Loucy (cell line): Measurements from ENCODE around the gene TRMT10B.

ENCODE experiments used
- EZH2phosphoT487 ChIP-seq: fragments of 200-600 bp; IDR thresholded peaks from 2 replicates; pipeline ENCODE4 v1.6.1; 2018; ENCODE audit warnings: antibody characterized with exemption, mild to moderate bottlenecking, moderate library complexity, borderline replicate concordance
- TF ChIP-seq, protein P1 (sequence below): fragments of 200-600 bp; sonication (generic); conservative IDR thresholded peaks from 2 replicates; pipeline ENCODE4 v1.5.1; 2014; ENCODE audit warnings: mild to moderate bottlenecking, antibody characterized with exemption, low read length

DNA sequence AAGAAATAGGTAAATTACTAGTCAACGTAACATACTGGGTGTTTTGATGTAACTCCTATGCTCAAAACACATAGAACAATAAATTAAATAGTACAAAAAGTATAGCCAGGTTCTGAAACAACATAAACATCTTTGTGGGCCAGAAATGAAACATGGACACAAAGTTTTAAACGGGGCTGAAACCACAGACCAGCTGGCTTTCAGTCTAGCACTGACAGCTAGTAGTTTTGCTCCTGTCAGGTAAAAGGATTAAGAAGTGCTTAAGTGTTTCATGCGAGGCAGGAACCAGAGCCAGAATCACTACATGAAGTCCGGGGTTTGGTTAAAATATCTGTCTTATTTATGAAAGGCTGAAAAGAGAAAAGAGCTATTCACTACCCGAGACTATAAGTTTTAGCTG is 66.5 kb downstream of the TRMT10B start:
- TF ChIP-seq, protein P1, sequence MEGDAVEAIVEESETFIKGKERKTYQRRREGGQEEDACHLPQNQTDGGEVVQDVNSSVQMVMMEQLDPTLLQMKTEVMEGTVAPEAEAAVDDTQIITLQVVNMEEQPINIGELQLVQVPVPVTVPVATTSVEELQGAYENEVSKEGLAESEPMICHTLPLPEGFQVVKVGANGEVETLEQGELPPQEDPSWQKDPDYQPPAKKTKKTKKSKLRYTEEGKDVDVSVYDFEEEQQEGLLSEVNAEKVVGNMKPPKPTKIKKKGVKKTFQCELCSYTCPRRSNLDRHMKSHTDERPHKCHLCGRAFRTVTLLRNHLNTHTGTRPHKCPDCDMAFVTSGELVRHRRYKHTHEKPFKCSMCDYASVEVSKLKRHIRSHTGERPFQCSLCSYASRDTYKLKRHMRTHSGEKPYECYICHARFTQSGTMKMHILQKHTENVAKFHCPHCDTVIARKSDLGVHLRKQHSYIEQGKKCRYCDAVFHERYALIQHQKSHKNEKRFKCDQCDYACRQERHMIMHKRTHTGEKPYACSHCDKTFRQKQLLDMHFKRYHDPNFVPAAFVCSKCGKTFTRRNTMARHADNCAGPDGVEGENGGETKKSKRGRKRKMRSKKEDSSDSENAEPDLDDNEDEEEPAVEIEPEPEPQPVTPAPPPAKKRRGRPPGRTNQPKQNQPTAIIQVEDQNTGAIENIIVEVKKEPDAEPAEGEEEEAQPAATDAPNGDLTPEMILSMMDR, result no peak
- TF ChIP-seq EZH2phosphoT487, result no peak
